ENCODE measurements around the gene KAT2B.

KAT2B gene

GRCh38 chr3:20039765-20040547 lies at the start of gene KAT2B:
Gene KAT2B, plus strand, starts transcription at chr3:20040446. Its CDS starts 32 bp downstream, at chr3:20040478.
- DNase-seq (ENCODE audit: low spot score): peak; percentile 84
- Histone ChIP-seq H3K27ac (peak within 1 kb of the TSS; percentile 96 to 99), H3K4me3 (peak within 1 kb of the TSS; percentile 92)
- TF ChIP-seq, protein P1, sequence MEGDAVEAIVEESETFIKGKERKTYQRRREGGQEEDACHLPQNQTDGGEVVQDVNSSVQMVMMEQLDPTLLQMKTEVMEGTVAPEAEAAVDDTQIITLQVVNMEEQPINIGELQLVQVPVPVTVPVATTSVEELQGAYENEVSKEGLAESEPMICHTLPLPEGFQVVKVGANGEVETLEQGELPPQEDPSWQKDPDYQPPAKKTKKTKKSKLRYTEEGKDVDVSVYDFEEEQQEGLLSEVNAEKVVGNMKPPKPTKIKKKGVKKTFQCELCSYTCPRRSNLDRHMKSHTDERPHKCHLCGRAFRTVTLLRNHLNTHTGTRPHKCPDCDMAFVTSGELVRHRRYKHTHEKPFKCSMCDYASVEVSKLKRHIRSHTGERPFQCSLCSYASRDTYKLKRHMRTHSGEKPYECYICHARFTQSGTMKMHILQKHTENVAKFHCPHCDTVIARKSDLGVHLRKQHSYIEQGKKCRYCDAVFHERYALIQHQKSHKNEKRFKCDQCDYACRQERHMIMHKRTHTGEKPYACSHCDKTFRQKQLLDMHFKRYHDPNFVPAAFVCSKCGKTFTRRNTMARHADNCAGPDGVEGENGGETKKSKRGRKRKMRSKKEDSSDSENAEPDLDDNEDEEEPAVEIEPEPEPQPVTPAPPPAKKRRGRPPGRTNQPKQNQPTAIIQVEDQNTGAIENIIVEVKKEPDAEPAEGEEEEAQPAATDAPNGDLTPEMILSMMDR (IDR thresholded peaks at IDR 0.05): peak; percentile 57

DNA sequence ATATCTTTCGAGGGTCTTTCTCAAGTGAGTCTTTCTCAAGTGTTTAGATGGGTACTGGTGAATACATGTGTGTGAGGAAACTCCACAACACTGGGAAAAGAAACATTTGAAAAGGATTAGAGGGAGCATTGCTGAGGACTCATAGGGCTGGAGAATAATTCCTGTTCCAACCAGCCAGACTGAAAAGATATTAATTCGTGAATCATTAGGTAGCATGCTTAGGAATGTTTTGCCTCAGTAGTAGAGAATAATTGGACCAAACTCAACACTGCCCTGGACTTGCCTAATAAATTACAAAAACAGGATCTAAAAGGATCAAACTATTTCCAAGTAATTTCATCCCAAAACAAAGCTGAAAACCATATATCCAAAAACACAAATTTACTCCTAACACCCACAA lies 45.5 kb upstream of the KAT2B start:
- DNase-seq (ENCODE audit: low spot score): no peak
- TF ChIP-seq, protein P1 (IDR thresholded peaks at IDR 0.05): no peak
- Histone ChIP-seq H3K4me3 (no peak overlapping the region), H3K27ac (no peak overlapping the region)

DNA sequence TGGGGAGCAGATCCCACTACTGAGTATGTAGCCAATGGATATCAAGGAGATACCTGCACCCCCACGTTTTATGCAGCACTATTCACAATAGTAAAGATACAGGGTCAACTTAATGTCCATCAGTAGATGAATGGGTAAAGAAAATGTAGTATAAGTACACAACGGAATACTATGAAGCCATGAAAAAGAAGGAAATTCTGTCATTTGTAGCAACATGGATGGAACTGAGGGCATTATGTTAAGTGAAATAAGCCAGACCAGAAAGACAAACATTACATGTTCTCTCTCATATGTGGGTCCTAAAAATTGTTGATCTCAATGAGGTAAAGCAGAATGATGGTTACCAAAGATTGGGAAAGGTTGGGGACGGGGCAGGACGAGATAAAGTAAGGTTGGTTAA lies 42.7 kb upstream of the KAT2B start:
- H3K27ac ChIP-seq: no peak overlapping the region
- DNase-seq (ENCODE audit: low spot score): no peak
- no peak overlapping the region for H3K4me3 ChIP-seq
- TF ChIP-seq, protein P1 (IDR thresholded peaks at IDR 0.05): no peak

GRCh38 chr3:20001932-20002331 lies 38.3 kb upstream of the KAT2B start:
- Histone ChIP-seq H3K4me3 (no peak overlapping the region), H3K27ac (no peak overlapping the region)
- DNase-seq (ENCODE audit: low spot score): no peak
- TF ChIP-seq, protein P1 (IDR thresholded peaks at IDR 0.05): no peak

GRCh38 chr3:20007960-20008359 lies 32.3 kb upstream of the KAT2B start:
- TF ChIP-seq, protein P1 (IDR thresholded peaks at IDR 0.05): no peak
- DNase-seq (ENCODE audit: low spot score): no peak
- H3K27ac ChIP-seq: no peak overlapping the region
- H3K4me3 ChIP-seq: no peak overlapping the region

DNA sequence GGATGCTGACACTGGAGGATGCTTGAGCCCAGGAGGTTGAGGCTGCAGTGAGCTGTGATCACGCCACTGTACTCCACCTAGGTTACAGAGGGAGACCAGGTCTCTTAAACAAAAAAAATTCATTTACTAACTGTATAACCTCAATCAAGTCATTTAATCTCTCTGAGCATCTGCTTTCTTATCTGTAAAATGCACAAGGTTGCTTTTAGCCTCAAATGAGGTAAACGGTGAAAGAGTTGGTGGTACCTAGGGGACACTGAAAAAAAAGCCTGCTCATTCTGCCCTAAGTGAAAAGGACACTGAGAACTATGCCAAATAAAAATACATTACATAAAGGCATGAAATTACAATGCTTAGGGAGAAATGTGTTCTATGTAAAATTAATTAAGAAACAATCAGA lies 31.6 kb upstream of the KAT2B start:
- no peak for DNase-seq (ENCODE audit: low spot score)
- no peak overlapping the region for H3K27ac ChIP-seq
- TF ChIP-seq, protein P1 (IDR thresholded peaks at IDR 0.05): no peak
- H3K4me3 ChIP-seq: no peak overlapping the region

GRCh38 chr3:20012164-20012563 lies 28.1 kb upstream of the KAT2B start, which contains the start of gene PP2D1:
Gene PP2D1, minus strand, starts transcription at chr3:20012264. Its CDS starts 192 bp downstream, at chr3:20012072.
- DNase-seq (ENCODE audit: low spot score): no peak
- H3K4me3 ChIP-seq: no peak within 1 kb of the TSS
- TF ChIP-seq, protein P1 (IDR thresholded peaks at IDR 0.05): no peak

More at GRCh38 chr3:20012164-20012563, 28.1 kb upstream of the KAT2B start, which contains the start of gene PP2D1:
- no peak within 1 kb of the TSS for H3K27ac ChIP-seq
